Measurements from ENCODE around the gene SIL1.
"Not testable (repeated sequence)": the region's sequence is repeated elsewhere in the genome, so short reads cannot be mapped to it uniquely, and the experiment has no call there.

SIL1 gene

DNA sequence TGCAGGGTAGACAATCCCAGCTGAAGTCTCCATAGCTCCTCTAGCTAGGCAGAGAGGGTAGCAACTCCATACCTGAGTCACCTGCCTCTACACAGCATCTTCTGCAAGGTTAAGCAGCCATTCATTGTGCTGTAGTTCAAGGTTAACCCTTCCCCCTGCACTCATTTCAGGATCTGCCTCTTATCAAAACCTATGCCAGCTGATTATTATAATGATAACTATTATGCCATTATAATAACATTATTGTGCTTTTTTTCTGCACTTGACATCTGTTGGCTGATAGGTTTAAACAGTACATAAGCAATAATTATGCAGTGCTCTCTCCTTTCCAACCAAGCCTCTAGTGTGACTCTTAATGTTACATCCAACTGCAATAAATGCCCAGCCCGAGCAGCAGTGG is 17.3 kb downstream of the SIL1 start:
- no peak for DNase-seq (ENCODE audit: extremely low spot score)
- no peak for TF ChIP-seq CTCF (IDR thresholded peaks at IDR 0.05; ENCODE audit: control extremely low read depth, extremely low read depth, low read depth, missing control alignments)
- ChIA-PET POLR2A (interaction anchor here (0.6 kb wide), 1 partner anchor 439 kb away, joined by 4 read pairs; no protein-coding TSS in a partner anchor), CTCF (no interaction called here)

DNA sequence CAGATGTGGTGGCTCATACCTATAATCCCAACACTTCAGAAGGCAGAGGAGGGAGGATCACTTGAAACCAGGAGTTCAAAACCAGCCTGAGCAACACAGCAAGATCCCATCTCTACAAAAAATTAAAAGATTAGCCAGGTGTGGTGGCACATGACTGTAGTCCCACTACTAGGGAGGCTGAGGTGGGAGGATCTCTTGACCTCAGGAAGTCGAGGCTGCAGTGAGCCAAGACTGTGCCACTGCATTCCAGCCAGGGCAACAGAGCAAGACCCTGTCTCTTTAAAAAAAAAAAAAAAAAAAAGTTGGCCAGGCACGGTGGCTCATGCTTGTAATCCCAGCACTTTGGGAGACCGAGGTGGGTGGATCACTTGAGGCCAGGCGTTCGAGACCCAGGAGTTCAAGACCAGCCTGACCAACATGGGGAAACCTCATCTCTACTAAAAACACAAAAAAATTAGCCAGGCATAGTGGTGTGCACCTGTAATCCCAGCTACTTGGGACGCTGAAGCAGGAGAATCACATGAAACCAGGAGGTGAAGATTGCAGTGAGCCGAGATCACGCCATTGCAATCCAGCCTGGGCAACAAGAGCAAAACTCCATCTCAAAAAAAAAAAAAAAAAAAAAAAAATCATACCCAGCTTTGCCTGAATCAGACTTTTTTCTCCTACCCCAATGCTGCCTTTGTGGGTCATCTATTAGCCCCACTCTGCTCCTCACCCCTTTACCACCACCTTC is 18.2 kb downstream of the SIL1 start:
- CTCF ChIA-PET = interaction anchor here (1.0 kb wide), 1 partner anchor 14 kb away, joined by 3 read pairs; no protein-coding TSS in a partner anchor
- POLR2A ChIA-PET = interaction anchor here (0.6 kb wide), 1 partner anchor 438 kb away, joined by 4 read pairs; no protein-coding TSS in a partner anchor
- not testable (repeated sequence) for DNase-seq (ENCODE audit: extremely low spot score)

- POLR2A ChIA-PET = interaction anchor here (0.7 kb wide), 1 partner anchor 19 kb away, joined by 3 read pairs; the partner anchor contains the start of gene SIL1
- DNase-seq (ENCODE audit: extremely low spot score) = no peak
- CTCF ChIA-PET = interaction anchor here (0.7 to 1.3 kb wide), 7 partner anchors 11 to 354 kb away, joined by 3 read pairs; no protein-coding TSS in a partner anchor
- TF ChIP-seq CTCF (IDR thresholded peaks at IDR 0.05; ENCODE audit: control extremely low read depth, extremely low read depth, low read depth, missing control alignments) = no peak
Measured at GRCh38 chr5:139178935-139179334, 19.2 kb downstream of the SIL1 start.

DNA sequence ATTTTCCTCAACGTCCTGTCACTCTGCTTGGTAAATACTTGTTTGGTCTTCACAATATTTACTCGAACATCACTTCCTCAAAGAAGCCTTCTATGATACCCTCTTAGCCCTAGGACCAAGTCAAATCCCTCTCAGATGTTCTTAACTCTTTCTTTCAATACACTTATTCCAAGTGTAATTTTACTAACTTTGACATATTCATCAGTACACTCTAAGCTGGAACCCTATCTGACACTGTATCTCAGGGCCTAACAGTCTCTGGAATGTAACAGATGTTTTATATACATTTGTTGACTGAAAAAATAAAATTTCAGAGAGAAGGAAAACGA is 19.6 kb downstream of the SIL1 start:
- POLR2A ChIA-PET = interaction anchor here (0.7 kb wide), 1 partner anchor 20 kb away, joined by 3 read pairs; the partner anchor contains the start of gene SIL1
- no peak for DNase-seq (ENCODE audit: extremely low spot score)
- TF ChIP-seq CTCF (IDR thresholded peaks at IDR 0.05; ENCODE audit: control extremely low read depth, extremely low read depth, low read depth, missing control alignments) = no peak
- CTCF ChIA-PET = interaction anchor here (0.7 to 1.3 kb wide), 6 partner anchors 11 to 354 kb away, joined by 3 read pairs; no protein-coding TSS in a partner anchor

- POLR2A ChIA-PET = interaction anchor here (0.5 to 0.7 kb wide), 2 partner anchors 20 to 130 kb away, joined by 3 to 4 read pairs; partner anchors contain the start of gene SIL1
- CTCF ChIA-PET = interaction anchor here (1.0 to 1.7 kb wide), 6 partner anchors 10 to 353 kb away, joined by 3 to 5 read pairs (median 3); no protein-coding TSS in a partner anchor
- no peak for TF ChIP-seq CTCF (IDR thresholded peaks at IDR 0.05; ENCODE audit: control extremely low read depth, extremely low read depth, low read depth, missing control alignments)
- DNase-seq (ENCODE audit: extremely low spot score) = peak; percentile 26
Measured at GRCh38 chr5:139177809-139178588, 20.2 kb downstream of the SIL1 start.

DNA sequence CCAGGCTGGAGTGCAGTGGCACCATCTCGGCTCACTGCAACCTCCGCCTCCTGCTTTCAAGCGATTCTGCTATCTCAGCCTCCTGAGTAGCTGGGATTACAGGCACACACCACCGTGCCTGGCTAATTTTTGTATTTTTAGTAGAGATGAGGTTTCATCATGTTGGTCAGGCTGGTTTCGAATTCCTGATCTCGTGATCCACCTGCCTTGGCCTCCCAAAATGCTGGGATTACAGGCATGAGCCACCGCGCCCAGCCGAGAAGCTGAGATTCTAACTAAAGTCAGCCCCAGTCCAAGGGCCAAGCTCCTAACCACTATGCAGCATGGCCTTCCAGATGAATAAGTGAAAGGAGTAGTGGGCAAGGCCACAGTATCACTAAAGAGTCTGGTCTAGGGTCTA is 20.9 kb downstream of the SIL1 start:
- POLR2A ChIA-PET = interaction anchor here (0.5 kb wide), 1 partner anchor 129 kb away, joined by 4 read pairs; no protein-coding TSS in a partner anchor
- DNase-seq (ENCODE audit: extremely low spot score) = not testable (repeated sequence)

GRCh38 chr5:139174382-139174781 is 23.8 kb downstream of the SIL1 start:
- CTCF ChIA-PET; POLR2A ChIA-PET; DNase-seq (ENCODE audit: extremely low spot score): not testable (repeated sequence)

More for the DNA sequence above, 20.9 kb downstream of the SIL1 start:
- CTCF ChIA-PET = interaction anchor here (1.3 to 1.7 kb wide), 2 partner anchors 11 to 15 kb away, joined by 5 read pairs; no protein-coding TSS in a partner anchor
